ENCODE results near the gene RPL23. TPM values are rescaled to one million over a fixed set of nuclear protein-coding genes. Genes with fewer than 3 reads are reported as not detected.

Gene RPL23
- total and polyA plus RNA-seq, 10 of the 15 experiments (the other 5 are each of a cell fraction or from before 2014, with no cell fraction given) = 2,200 to 4,821 (median 3,043) TPM

- TF ChIP-seq MEF2B (IDR thresholded peaks at IDR 0.05; ENCODE audit: partially characterized antibody, poor library complexity, severe bottlenecking) (no peak), LARP7 (IDR thresholded peaks at IDR 0.05) (no peak), CUX1 (IDR thresholded peaks at IDR 0.05; ENCODE audit: insufficient replicate concordance, low read depth, low read length) (no peak), STAT1 (conservative IDR thresholded peaks at IDR 0.05) (no peak)
Observed at GRCh38 chr17:38875477-38876075, 22.1 kb upstream of the RPL23 start (continued).

Data from GM12878 (cell line).